Tibial nerve (tissue), 4 donors: ENCODE data around the gene FAM107B. TPM values are rescaled to one million over a fixed set of nuclear protein-coding genes. Genes with fewer than 3 reads are reported as not detected.

ENCODE experiments used
- DNase-seq, 2 donors: peaks; one replicate each; pipeline ENCODE4 v3.0.0-alpha.2; 2019; ENCODE audit warnings: low spot score in 2 of 2
- H3K27ac ChIP-seq, 4 donors: fragments of 200-600 bp; sonication (generic) in 3 of 4; one replicate each; pipeline ENCODE4 v1.5.1; 2017 to 2019; ENCODE audit warnings: mild to moderate bottlenecking in 1 of 4
- H3K27me3 ChIP-seq, 2 donors: fragments of 200-600 bp; sonication (generic) in 1 of 2; one replicate each; pipeline versions ENCODE4 v1.5.1 to v1.6.0; 2017 to 2019
- H3K36me3 ChIP-seq, 3 donors: fragments of 200-600 bp; sonication (generic); one replicate each; pipeline ENCODE4 v1.5.1; 2018 to 2019
- H3K4me1 ChIP-seq, 4 donors: fragments of 200-600 bp; sonication (generic) in 3 of 4; one replicate each; pipeline ENCODE4 v1.5.1; 2017 to 2019
- H3K4me3 ChIP-seq, 4 donors: fragments of 200-600 bp; sonication (generic) in 3 of 4; one replicate each; pipeline ENCODE4 v1.5.1; 2017 to 2019; ENCODE audit warnings: mild to moderate bottlenecking in 1 of 4, moderate library complexity in 1 of 4
- H3K9me3 ChIP-seq, 4 donors: fragments of 200-600 bp; sonication (generic) in 3 of 4; one replicate each; pipeline ENCODE4 v1.5.1; 2017 to 2019
- CTCF ChIP-seq, 5 experiments: fragments of 200-600 bp in 3 of 5; fragments of 450-650 bp in 2 of 5; sonication (generic) in 3 of 5; IDR thresholded peaks; one replicate each; pipeline ENCODE4 v1.5.1; 2016 to 2019; ENCODE audit warnings: antibody characterized with exemption in 5 of 5, mild to moderate bottlenecking in 3 of 5, moderate library complexity in 2 of 5
- EP300 ChIP-seq, 2 donors: sonication (generic); formaldehyde crosslinking; IDR thresholded peaks; one replicate each; pipeline ENCODE4 v1.6.1; 2017; ENCODE audit warnings: antibody characterized with exemption in 2 of 2, mild to moderate bottlenecking in 1 of 2
- POLR2A ChIP-seq, 2 donors: fragments of 450-650 bp; IDR thresholded peaks; one replicate each; pipeline ENCODE4 v1.6.1; 2017; ENCODE audit warnings: antibody characterized with exemption in 2 of 2, mild to moderate bottlenecking in 2 of 2, moderate library complexity in 2 of 2
- WGBS, 2 donors: methylation state at CpG; one replicate each; pipeline ENCODE4 v1.1.5; 2018; 5-methylcytosine and 5-hydroxymethylcytosine counted together
- total RNA-seq, 4 donors: library from RNA; depleted of rRNA; stranded (reverse); fragments of >200 nt; gene quantifications; one replicate each; pipeline ENCODE4 v1.1.0, GENCODE V29; 2016

FAM107B gene
- total RNA-seq, 4 donors from 2014 or later: 9.8 to 26.7 (median 16.9) TPM

DNA sequence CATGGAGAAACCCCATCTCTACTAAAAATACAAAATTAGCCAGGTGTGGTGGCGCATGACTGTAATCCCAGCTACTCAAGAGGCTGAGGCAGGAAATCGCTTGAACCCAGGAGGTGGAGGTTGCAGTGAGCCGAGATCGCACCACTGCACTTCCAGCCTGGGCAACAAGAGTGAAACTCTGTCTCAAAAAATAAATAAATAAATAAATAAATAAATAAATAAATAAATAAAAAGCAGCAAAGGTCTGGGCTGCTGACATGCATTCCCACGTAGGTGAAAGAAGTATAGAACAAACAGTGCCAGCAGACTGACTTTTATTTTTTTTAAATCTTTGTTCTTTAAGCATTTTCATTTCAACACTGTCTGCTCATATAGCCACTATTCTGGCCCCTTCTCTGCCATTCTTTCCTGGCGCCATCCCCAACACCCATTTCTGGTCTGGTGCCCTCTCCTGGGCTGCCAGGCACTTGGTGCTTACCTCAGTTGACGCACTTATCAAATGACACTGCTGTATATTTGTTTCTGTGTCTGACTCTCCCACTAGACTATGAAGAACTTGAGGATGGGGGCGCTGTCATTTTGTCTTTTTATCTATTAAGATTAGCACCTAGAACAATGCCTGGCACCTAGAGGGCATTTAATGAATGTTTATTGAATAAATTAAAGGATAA is 15.6 kb downstream of the FAM107B start:
- no peaks in the 10 kb centered on the region for H3K36me3 ChIP-seq
- H3K4me1 ChIP-seq: no peaks in the 10 kb centered on the region
- TF ChIP-seq EP300 (IDR thresholded peaks at IDR 0.05): no peak
- no peak for TF ChIP-seq POLR2A (IDR thresholded peaks at IDR 0.05)
- no peak for TF ChIP-seq CTCF (IDR thresholded peaks at IDR 0.05)
- no peaks in the 10 kb centered on the region for H3K27me3 ChIP-seq
- no peak overlapping the region for H3K4me3 ChIP-seq
- no peak overlapping the region for H3K27ac ChIP-seq
- DNase-seq: no peak
- no peaks in the 10 kb centered on the region for H3K9me3 ChIP-seq
- WGBS, 2 donors: 90 to 95% methylated on average over 8 of the region's 8 CpGs

GRCh38 chr10:14758451-14758850 is 16.2 kb downstream of the FAM107B start:
- TF ChIP-seq CTCF (IDR thresholded peaks at IDR 0.05): no peak
- no peak for TF ChIP-seq POLR2A (IDR thresholded peaks at IDR 0.05)
- TF ChIP-seq EP300 (IDR thresholded peaks at IDR 0.05): no peak
- Histone ChIP-seq H3K9me3 (no peaks in the 10 kb centered on the region), H3K36me3 (no peaks in the 10 kb centered on the region), H3K27me3 (no peaks in the 10 kb centered on the region), H3K4me3 (no peak overlapping the region), H3K27ac (no peak overlapping the region), H3K4me1 (no peaks in the 10 kb centered on the region)
- no peak for DNase-seq
- 92 to 97% methylated on average over 9 of the region's 9 CpGs for WGBS, 2 donors

- no peak overlapping the region for H3K4me3 ChIP-seq
- H3K9me3 ChIP-seq: no peaks in the 10 kb centered on the region
- H3K27ac ChIP-seq: no peak overlapping the region
- H3K27me3 ChIP-seq: no peaks in the 10 kb centered on the region
- TF ChIP-seq CTCF (IDR thresholded peaks at IDR 0.05) (no peak), EP300 (IDR thresholded peaks at IDR 0.05) (no peak), POLR2A (IDR thresholded peaks at IDR 0.05) (no peak)
- no peaks in the 10 kb centered on the region for H3K36me3 ChIP-seq
- H3K4me1 ChIP-seq: no peaks in the 10 kb centered on the region
- no peak for DNase-seq
- WGBS, 2 donors: 78 to 85% methylated on average over 7 of the region's 7 CpGs
These were observed 16.7 kb downstream of the FAM107B start for GRCh38 chr10:14757986-14758385.

- Histone ChIP-seq H3K4me3 (no peak overlapping the region), H3K36me3 (no peaks in the 10 kb centered on the region), H3K27me3 (no peaks in the 10 kb centered on the region), H3K4me1 (no peaks in the 10 kb centered on the region), H3K9me3 (no peaks in the 10 kb centered on the region), H3K27ac (no peak overlapping the region)
- TF ChIP-seq CTCF (IDR thresholded peaks at IDR 0.05) (no peak), EP300 (IDR thresholded peaks at IDR 0.05) (no peak), POLR2A (IDR thresholded peaks at IDR 0.05) (no peak)
- no peak for DNase-seq
- 82 to 84% methylated on average over 6 of the region's 6 CpGs for WGBS, 2 donors
These were observed 17.3 kb downstream of the FAM107B start for GRCh38 chr10:14757394-14757793.

- TF ChIP-seq POLR2A (IDR thresholded peaks at IDR 0.05) (no peak), CTCF (IDR thresholded peaks at IDR 0.05) (no peak), EP300 (IDR thresholded peaks at IDR 0.05) (no peak)
- peaks cover 0 to 33% (median 28%) of the 10 kb centered on the region in 4 donors for H3K4me1 ChIP-seq
- WGBS, 2 donors: 63 to 78% methylated on average over 1 of the region's 1 CpG
- H3K4me3 ChIP-seq: no peak overlapping the region
- H3K9me3 ChIP-seq: no peaks in the 10 kb centered on the region
- no peaks in the 10 kb centered on the region for H3K36me3 ChIP-seq
- no peak for DNase-seq
- no peak overlapping the region for H3K27ac ChIP-seq
- no peaks in the 10 kb centered on the region for H3K27me3 ChIP-seq
These were observed 21.3 kb downstream of the FAM107B start for GRCh38 chr10:14753441-14753840.
